ENCODE data around the gene ST6GALNAC4. TPM values are rescaled to one million over a fixed set of nuclear protein-coding genes. Genes with fewer than 3 reads are reported as not detected.

Gene ST6GALNAC4
- total and polyA plus RNA-seq, 9 of the 15 experiments (the other 6 are each of a cell fraction or from before 2014, with no cell fraction given) = 2.6 to 43.1 (median 15.4) TPM

GRCh38 chr9:127930231-127931091 is 13.6 kb upstream of the ST6GALNAC4 start, which contains the start of gene PIP5KL1 (continued):
- no peak for TF ChIP-seq TCF15 (CRISPR knock-in tag; IDR thresholded peaks at IDR 0.05)
- no peak for TF ChIP-seq ZNF324 (CRISPR knock-in tag; IDR thresholded peaks at IDR 0.05)
- no peak for TF ChIP-seq ELF4 (CRISPR knock-in tag; IDR thresholded peaks at IDR 0.05)
- TF ChIP-seq KDM4B (IDR thresholded peaks at IDR 0.05; ENCODE audit: borderline replicate concordance in 2 of 2, low read depth in 1 of 2) = no peak
- no peak for TF ChIP-seq CBX2 (IDR thresholded peaks at IDR 0.05; ENCODE audit: insufficient read depth, low read length, poor library complexity, severe bottlenecking)
- TF ChIP-seq STAT6 (CRISPR knock-in tag; IDR thresholded peaks at IDR 0.05) = peak; percentile 40; the same call in 1 of the 2 replicates
- no peak for TF ChIP-seq HMG20B (CRISPR knock-in tag; IDR thresholded peaks at IDR 0.05)
- no peak for TF ChIP-seq NUFIP1 (IDR thresholded peaks at IDR 0.05; ENCODE audit: partially characterized antibody)
- TF ChIP-seq, protein P1, sequence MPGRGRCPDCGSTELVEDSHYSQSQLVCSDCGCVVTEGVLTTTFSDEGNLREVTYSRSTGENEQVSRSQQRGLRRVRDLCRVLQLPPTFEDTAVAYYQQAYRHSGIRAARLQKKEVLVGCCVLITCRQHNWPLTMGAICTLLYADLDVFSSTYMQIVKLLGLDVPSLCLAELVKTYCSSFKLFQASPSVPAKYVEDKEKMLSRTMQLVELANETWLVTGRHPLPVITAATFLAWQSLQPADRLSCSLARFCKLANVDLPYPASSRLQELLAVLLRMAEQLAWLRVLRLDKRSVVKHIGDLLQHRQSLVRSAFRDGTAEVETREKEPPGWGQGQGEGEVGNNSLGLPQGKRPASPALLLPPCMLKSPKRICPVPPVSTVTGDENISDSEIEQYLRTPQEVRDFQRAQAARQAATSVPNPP (IDR thresholded peaks at IDR 0.05; ENCODE audit: borderline replicate concordance, insufficient read depth, insufficient read length) = no peak
- no peak for TF ChIP-seq IRF9 (tag; IDR thresholded peaks at IDR 0.05)
- no peak for TF ChIP-seq COPS2 (conservative IDR thresholded peaks at IDR 0.05)
- no peak for TF ChIP-seq TRIM25 (IDR thresholded peaks at IDR 0.05; ENCODE audit: borderline replicate concordance)
- TF ChIP-seq HNRNPK (IDR thresholded peaks at IDR 0.05; ENCODE audit: low read depth, low read length, poor library complexity, severe bottlenecking) = peak; percentile 46
- no peak for TF ChIP-seq ESRRA (IDR thresholded peaks at IDR 0.05; ENCODE audit: borderline replicate concordance, low read depth)
- TF ChIP-seq, protein P2, sequence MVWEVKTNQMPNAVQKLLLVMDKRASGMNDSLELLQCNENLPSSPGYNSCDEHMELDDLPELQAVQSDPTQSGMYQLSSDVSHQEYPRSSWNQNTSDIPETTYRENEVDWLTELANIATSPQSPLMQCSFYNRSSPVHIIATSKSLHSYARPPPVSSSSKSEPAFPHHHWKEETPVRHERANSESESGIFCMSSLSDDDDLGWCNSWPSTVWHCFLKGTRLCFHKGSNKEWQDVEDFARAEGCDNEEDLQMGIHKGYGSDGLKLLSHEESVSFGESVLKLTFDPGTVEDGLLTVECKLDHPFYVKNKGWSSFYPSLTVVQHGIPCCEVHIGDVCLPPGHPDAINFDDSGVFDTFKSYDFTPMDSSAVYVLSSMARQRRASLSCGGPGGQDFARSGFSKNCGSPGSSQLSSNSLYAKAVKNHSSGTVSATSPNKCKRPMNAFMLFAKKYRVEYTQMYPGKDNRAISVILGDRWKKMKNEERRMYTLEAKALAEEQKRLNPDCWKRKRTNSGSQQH (CRISPR knock-in tag; IDR thresholded peaks at IDR 0.05) = no peak
- TF ChIP-seq KLF1 (tag; IDR thresholded peaks at IDR 0.05) = no peak
- TF ChIP-seq SRF (CRISPR knock-in tag; IDR thresholded peaks at IDR 0.05) = no peak; a peak in 1 of 4 replicates
- peak; percentile 86 for TF ChIP-seq FOS (IDR thresholded peaks at IDR 0.05; ENCODE audit: extremely low read depth, insufficient read length)
